Fibroblast of lung (primary cell): Measurements from ENCODE around the gene THSD7A.

Experiments used
- CTCF ChIP-seq, 2 donors: IDR thresholded peaks in 1 of 2; conservative IDR thresholded peaks in 1 of 2; 1 replicate in 1 of 2; 2 replicates in 1 of 2; pipeline ENCODE4 v1.5.1; 2011 to 2012; ENCODE audit warnings: low read length in 2 of 2, control low read depth in 1 of 2, inconsistent platforms in 1 of 2, low read depth in 1 of 2, mild to moderate bottlenecking in 1 of 2
- EZH2 ChIP-seq: IDR thresholded peaks from 2 replicates; pipeline ENCODE4 v1.5.1; 2012; ENCODE audit warnings: low read length, control low read depth, mild to moderate bottlenecking; ENCODE audit errors: missing control alignments

GRCh38 chr7:11584406-11585031 lies 247.5 kb downstream of the THSD7A start:
- TF ChIP-seq CTCF (conservative IDR thresholded peaks at IDR 0.05 in 1 of 2, IDR thresholded peaks at IDR 0.05 in 1 of 2; ENCODE audit: low read depth in 1 of 2, low read length in 2 of 2) (no peak), EZH2 (no peak)
